SK-N-SH (cell line): ENCODE results near the gene STRIP2. TPM values are rescaled to one million over a fixed set of nuclear protein-coding genes. Genes with fewer than 3 reads are reported as not detected.

Experiments
- CTCF ChIA-PET: fragments of 300-600, 350-600 bp; formaldehyde crosslinking; extraction: SDS; loops from one replicate; lab custom pipeline; 2021; lab: Yijun Ruan, JAX
- POLR2A ChIA-PET: fragments of 350-600 bp; sonication (Branson Sonifier 250); formaldehyde crosslinking; extraction: SDS; loops from one replicate; lab custom pipeline; 2020; ENCODE audit warnings: antibody characterized with exemption, inconsistent platforms; lab: Yijun Ruan, JAX
- DNase-seq: peaks from one replicate; pipeline ENCODE4 v3.0.0; 2012
- H2AFZ ChIP-seq: fragments of 200-600 bp; sonication (generic); 2 replicates; pipeline ENCODE4 v1.8.1; 2016; ENCODE audit warnings: antibody characterized with exemption, mild to moderate bottlenecking, low read depth
- H3F3A ChIP-seq: fragments of 200-600 bp; sonication (generic); replicated peaks from 2 replicates; pipeline ENCODE3; 2016; ENCODE audit warnings: antibody characterized with exemption, mild to moderate bottlenecking; ENCODE audit not compliant: insufficient read depth
- H3K27ac ChIP-seq, 2 experiments: fragments of 200-500 bp in 1 of 2; fragments of 200-600 bp in 1 of 2; sonication (Bioruptor generic) in 1 of 2; sonication (generic), shearing (Covaris generic) in 1 of 2; 2 replicates each; pipeline versions ENCODE4 v1.5.1 to v1.6.1; 2014 to 2016; ENCODE audit warnings: low read depth in 2 of 2, inconsistent platforms in 1 of 2, low read length in 1 of 2, mild to moderate bottlenecking in 1 of 2, mixed read lengths in 1 of 2
- H3K27me3 ChIP-seq: fragments of 200-600 bp; sonication (generic), shearing (Covaris generic); 2 replicates; pipeline ENCODE4 v1.6.1; 2016; ENCODE audit warnings: mixed run types; ENCODE audit not compliant: insufficient read depth
- H3K36me3 ChIP-seq, 2 experiments: fragments of 200-500 bp in 1 of 2; fragments of 200-600 bp in 1 of 2; sonication (Bioruptor generic) in 1 of 2; sonication (generic) in 1 of 2; replicated peaks in 1 of 2; 2 replicates each; pipeline versions ENCODE3 to v1.5.1; 2014 to 2016; ENCODE audit warnings: low read length in 1 of 2, mild to moderate bottlenecking in 1 of 2; ENCODE audit not compliant: insufficient read depth in 2 of 2, control insufficient read depth in 1 of 2
- H3K4me1 ChIP-seq, 2 experiments: fragments of 200-500 bp in 1 of 2; fragments of 200-600 bp in 1 of 2; sonication (Bioruptor generic) in 1 of 2; sonication (generic), shearing (Covaris generic) in 1 of 2; 2 replicates each; pipeline versions ENCODE4 v1.5.1 to v1.6.1; 2014 to 2016; ENCODE audit warnings: low read depth in 1 of 2, low read length in 1 of 2, mixed run types in 1 of 2; ENCODE audit not compliant: insufficient read depth in 2 of 2, control insufficient read depth in 1 of 2
- H3K4me2 ChIP-seq: fragments of 200-600 bp; sonication (generic), shearing (Covaris generic); 2 replicates; pipeline ENCODE4 v1.6.1; 2017; ENCODE audit warnings: mixed run types
- H3K4me3 ChIP-seq, 2 experiments: fragments of 200-500 bp in 1 of 2; fragments of 200-600 bp in 1 of 2; sonication (Bioruptor generic) in 1 of 2; sonication (generic), shearing (Covaris generic) in 1 of 2; 2 replicates each; pipeline versions ENCODE4 v1.5.1 to v1.8.1; 2014 to 2016; ENCODE audit warnings: low read depth in 2 of 2, inconsistent platforms in 1 of 2, low read length in 1 of 2, mild to moderate bottlenecking in 1 of 2, mixed read lengths in 1 of 2, moderate library complexity in 1 of 2
- H3K79me2 ChIP-seq: fragments of 200-600 bp; sonication (generic); 2 replicates; pipeline ENCODE4 v1.8.1; 2017; ENCODE audit warnings: mild to moderate bottlenecking; ENCODE audit not compliant: insufficient read depth
- H3K9ac ChIP-seq: fragments of 200-600 bp; sonication (generic); 2 replicates; pipeline ENCODE4 v1.6.1; 2017; ENCODE audit warnings: mixed run types
- H3K9me2 ChIP-seq: fragments of 200-600 bp; sonication (generic); 2 replicates; pipeline ENCODE4 v1.6.1; 2017; ENCODE audit warnings: mixed run types
- H3K9me3 ChIP-seq: fragments of 200-600 bp; sonication (generic); 2 replicates; pipeline ENCODE4 v1.6.1; 2017; ENCODE audit warnings: mixed run types, mild to moderate bottlenecking, moderate library complexity
- H4K20me1 ChIP-seq: fragments of 200-600 bp; sonication (generic); 2 replicates; pipeline ENCODE4 v1.6.1; 2017; ENCODE audit warnings: mild to moderate bottlenecking, mixed run types; ENCODE audit not compliant: insufficient read depth
- CHD2 ChIP-seq: fragments of 150-350 bp; IDR thresholded peaks from 2 replicates; pipeline ENCODE4 v1.6.1; 2018; ENCODE audit warnings: low read length; ENCODE audit not compliant: partially characterized antibody
- ELF1 ChIP-seq: IDR thresholded peaks from 2 replicates; pipeline ENCODE4 v1.4.0; 2012
- EZH2phosphoT487 ChIP-seq: fragments of 200-600 bp; sonication (generic); IDR thresholded peaks from 2 replicates; pipeline ENCODE4 v1.6.1; 2017; ENCODE audit warnings: low read depth, mixed run types, mild to moderate bottlenecking, antibody characterized with exemption, moderate library complexity, borderline replicate concordance
- FOXJ3 ChIP-seq: sonication (generic); formaldehyde crosslinking; IDR thresholded peaks from 2 replicates; pipeline ENCODE4 v1.5.1; 2020; ENCODE audit warnings: mild to moderate bottlenecking, missing genetic modification reagents
- NFIC ChIP-seq: IDR thresholded peaks from 2 replicates; pipeline ENCODE4 v1.4.0; 2012; ENCODE audit warnings: borderline replicate concordance
- NRF1 ChIP-seq: IDR thresholded peaks from 2 replicates; pipeline ENCODE4 v1.6.1; 2012; ENCODE audit warnings: low read depth, mild to moderate bottlenecking, low read length
- POLR2AphosphoS5 ChIP-seq: IDR thresholded peaks from 2 replicates; pipeline ENCODE4 v1.6.1; 2012; ENCODE audit warnings: low read depth, low read length
- RFX5 ChIP-seq: IDR thresholded peaks from 2 replicates; pipeline ENCODE4 v1.6.1; 2012; ENCODE audit warnings: mild to moderate bottlenecking, improper control_type of control experiment, low read length
- RXRA ChIP-seq: IDR thresholded peaks from 2 replicates; pipeline ENCODE4 v1.4.0; 2012; ENCODE audit warnings: low read depth, mild to moderate bottlenecking, borderline replicate concordance
- SMC3 ChIP-seq: IDR thresholded peaks from 2 replicates; pipeline ENCODE4 v1.6.1; 2012; ENCODE audit warnings: low read depth, low read length, improper control_type of control experiment
- YY1 ChIP-seq: IDR thresholded peaks from 2 replicates; pipeline ENCODE4 v1.4.0; 2012; ENCODE audit warnings: low read depth, mild to moderate bottlenecking
- WGBS: methylation state at CpG from one replicate; pipeline ENCODE4 v1.1.6; 2017; ENCODE audit warnings: low lambda C conversion rate; 5-methylcytosine and 5-hydroxymethylcytosine counted together
- polyA plus RNA-seq, 3 experiments: library from polyadenylated mRNA; depleted of rRNA; stranded (reverse); fragments of >200 nt; gene quantifications; 2 replicates each; pipeline ENCODE4 v1.2.3, GENCODE V29; 2012
- TF ChIP-seq, protein P1 (sequence below): fragments of 150-350 bp; IDR thresholded peaks from 2 replicates; pipeline ENCODE4 v1.6.1; 2017; ENCODE audit warnings: antibody characterized with exemption, low read length, low read depth, borderline replicate concordance
- TF ChIP-seq, protein P2 (sequence below): IDR thresholded peaks from 2 replicates; pipeline ENCODE4 v1.6.1; 2012; ENCODE audit warnings: mild to moderate bottlenecking, low read depth, low read length, moderate library complexity
- TF ChIP-seq, protein P3 (sequence below): IDR thresholded peaks from 2 replicates; pipeline ENCODE4 v1.4.0; 2012; ENCODE audit warnings: low read depth

STRIP2 gene
- polyA plus RNA-seq, 1 of the 3 experiments (the other 2 are of a cell fraction) = 4.9 TPM

DNA sequence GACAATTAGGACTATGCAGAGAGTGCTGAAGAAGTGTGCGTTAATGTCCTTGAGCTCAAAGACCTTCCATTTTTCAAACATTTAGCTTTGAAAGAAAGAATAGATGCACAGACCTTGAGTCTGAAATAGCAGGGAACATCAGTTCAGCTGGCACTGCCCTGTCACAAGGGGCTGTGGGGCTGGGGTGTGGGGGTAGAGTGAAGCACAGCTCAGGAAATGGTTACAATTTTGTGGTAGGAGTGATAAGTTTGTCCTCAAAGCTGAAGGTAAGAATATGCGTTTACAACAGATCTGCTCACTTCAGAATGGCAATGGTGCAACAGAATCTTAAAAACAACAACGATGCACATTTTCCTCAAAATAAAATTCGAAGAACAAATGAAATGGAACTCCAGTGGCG is 101.7 kb downstream of the STRIP2 start:
- H2AFZ ChIP-seq = no peak overlapping the region
- TF ChIP-seq RXRA = no peak
- TF ChIP-seq, protein P1, sequence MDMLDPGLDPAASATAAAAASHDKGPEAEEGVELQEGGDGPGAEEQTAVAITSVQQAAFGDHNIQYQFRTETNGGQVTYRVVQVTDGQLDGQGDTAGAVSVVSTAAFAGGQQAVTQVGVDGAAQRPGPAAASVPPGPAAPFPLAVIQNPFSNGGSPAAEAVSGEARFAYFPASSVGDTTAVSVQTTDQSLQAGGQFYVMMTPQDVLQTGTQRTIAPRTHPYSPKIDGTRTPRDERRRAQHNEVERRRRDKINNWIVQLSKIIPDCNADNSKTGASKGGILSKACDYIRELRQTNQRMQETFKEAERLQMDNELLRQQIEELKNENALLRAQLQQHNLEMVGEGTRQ = no peak
- TF ChIP-seq, protein P2, sequence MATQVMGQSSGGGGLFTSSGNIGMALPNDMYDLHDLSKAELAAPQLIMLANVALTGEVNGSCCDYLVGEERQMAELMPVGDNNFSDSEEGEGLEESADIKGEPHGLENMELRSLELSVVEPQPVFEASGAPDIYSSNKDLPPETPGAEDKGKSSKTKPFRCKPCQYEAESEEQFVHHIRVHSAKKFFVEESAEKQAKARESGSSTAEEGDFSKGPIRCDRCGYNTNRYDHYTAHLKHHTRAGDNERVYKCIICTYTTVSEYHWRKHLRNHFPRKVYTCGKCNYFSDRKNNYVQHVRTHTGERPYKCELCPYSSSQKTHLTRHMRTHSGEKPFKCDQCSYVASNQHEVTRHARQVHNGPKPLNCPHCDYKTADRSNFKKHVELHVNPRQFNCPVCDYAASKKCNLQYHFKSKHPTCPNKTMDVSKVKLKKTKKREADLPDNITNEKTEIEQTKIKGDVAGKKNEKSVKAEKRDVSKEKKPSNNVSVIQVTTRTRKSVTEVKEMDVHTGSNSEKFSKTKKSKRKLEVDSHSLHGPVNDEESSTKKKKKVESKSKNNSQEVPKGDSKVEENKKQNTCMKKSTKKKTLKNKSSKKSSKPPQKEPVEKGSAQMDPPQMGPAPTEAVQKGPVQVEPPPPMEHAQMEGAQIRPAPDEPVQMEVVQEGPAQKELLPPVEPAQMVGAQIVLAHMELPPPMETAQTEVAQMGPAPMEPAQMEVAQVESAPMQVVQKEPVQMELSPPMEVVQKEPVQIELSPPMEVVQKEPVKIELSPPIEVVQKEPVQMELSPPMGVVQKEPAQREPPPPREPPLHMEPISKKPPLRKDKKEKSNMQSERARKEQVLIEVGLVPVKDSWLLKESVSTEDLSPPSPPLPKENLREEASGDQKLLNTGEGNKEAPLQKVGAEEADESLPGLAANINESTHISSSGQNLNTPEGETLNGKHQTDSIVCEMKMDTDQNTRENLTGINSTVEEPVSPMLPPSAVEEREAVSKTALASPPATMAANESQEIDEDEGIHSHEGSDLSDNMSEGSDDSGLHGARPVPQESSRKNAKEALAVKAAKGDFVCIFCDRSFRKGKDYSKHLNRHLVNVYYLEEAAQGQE = no peak
- no peak for TF ChIP-seq ELF1
- TF ChIP-seq EZH2phosphoT487 = no peak
- no peak for TF ChIP-seq POLR2AphosphoS5
- TF ChIP-seq SMC3 = no peak
- TF ChIP-seq, protein P3, sequence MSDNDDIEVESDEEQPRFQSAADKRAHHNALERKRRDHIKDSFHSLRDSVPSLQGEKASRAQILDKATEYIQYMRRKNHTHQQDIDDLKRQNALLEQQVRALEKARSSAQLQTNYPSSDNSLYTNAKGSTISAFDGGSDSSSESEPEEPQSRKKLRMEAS = no peak
- TF ChIP-seq RFX5 = no peak
- no peak for TF ChIP-seq YY1
- no peak for TF ChIP-seq CHD2
- TF ChIP-seq FOXJ3 = no peak
- no peak for TF ChIP-seq NFIC
- H3K36me3 ChIP-seq = no peaks in the 10 kb centered on the region
- DNase-seq = no peak
- H3K4me2 ChIP-seq = no peak overlapping the region
- no peak overlapping the region for H3K9ac ChIP-seq
- H3K4me3 ChIP-seq = no peak overlapping the region
- ChIA-PET CTCF (interaction anchor here (0.6 to 1.2 kb wide), 3 partner anchors 11 to 115 kb away, joined by 3 read pairs; no protein-coding TSS in a partner anchor), POLR2A (no interaction called here)
- no peaks in the 10 kb centered on the region for H3K9me3 ChIP-seq
- no peak overlapping the region for H3K27ac ChIP-seq
- no peaks in the 10 kb centered on the region; a peak in 1 of 4 replicates for H3K4me1 ChIP-seq
- H3F3A ChIP-seq = no peaks in the 10 kb centered on the region
- H4K20me1 ChIP-seq = no peaks in the 10 kb centered on the region
- WGBS = 60% methylated on average over 5 of the region's 5 CpGs
- no peaks in the 10 kb centered on the region for H3K27me3 ChIP-seq
- H3K79me2 ChIP-seq = no peaks in the 10 kb centered on the region
- H3K9me2 ChIP-seq = no peaks in the 10 kb centered on the region

DNA sequence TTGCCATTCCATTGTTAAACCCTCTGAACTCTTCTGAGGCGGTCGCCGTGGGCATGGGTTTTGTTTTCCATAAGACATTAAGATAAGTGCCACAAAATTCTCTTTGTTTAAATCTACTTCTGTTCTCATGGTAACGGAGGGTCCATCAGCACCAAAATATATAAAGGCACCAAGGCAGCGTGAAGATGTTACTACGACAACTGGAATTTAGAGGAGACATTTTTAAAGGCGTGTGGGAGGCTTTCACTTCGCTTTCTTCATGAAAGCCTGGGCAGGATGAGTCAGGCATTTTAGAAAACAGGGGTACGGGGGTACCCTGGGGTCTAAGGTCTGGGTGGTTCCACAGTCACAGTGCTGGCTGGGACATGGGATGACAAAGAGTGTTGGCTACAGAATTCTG is 102.1 kb downstream of the STRIP2 start:
- ChIA-PET CTCF (no interaction called here), POLR2A (no interaction called here)
- Histone ChIP-seq H3K4me2 (no peak overlapping the region), H2AFZ (no peak overlapping the region), H3K9ac (no peak overlapping the region), H3K36me3 (no peaks in the 10 kb centered on the region), H3K27me3 (no peaks in the 10 kb centered on the region), H3K9me3 (no peaks in the 10 kb centered on the region), H3K9me2 (no peaks in the 10 kb centered on the region), H3K79me2 (no peaks in the 10 kb centered on the region), H3K4me1 (no peaks in the 10 kb centered on the region), H3K4me3 (no peak overlapping the region), H3F3A (no peaks in the 10 kb centered on the region), H4K20me1 (no peaks in the 10 kb centered on the region), H3K27ac (no peak overlapping the region)
- TF ChIP-seq YY1 (no peak), NRF1 (no peak)
- TF ChIP-seq, protein P2 = no peak
- DNase-seq = no peak
- 92% methylated on average over 9 of the region's 9 CpGs for WGBS
